ENCODE results near the gene SLC9A3.
"Not testable (repeated sequence)": the region's sequence is repeated elsewhere in the genome, so short reads cannot be mapped to it uniquely, and the experiment has no call there.

SLC9A3 gene

GRCh38 chr5:524234-524972 is at the start of gene SLC9A3:
TSS of gene SLC9A3 (minus strand) at chr5:524449.
- no peak for DNase-seq (ENCODE audit: low read depth)

- DNase-seq (ENCODE audit: low read depth), result no peak
Measured at GRCh38 chr5:573976-574375, 49.7 kb upstream of the SLC9A3 start.

- no peak for DNase-seq (ENCODE audit: low read depth)
Measured at GRCh38 chr5:573206-573605, 49.0 kb upstream of the SLC9A3 start.

- no peak for DNase-seq (ENCODE audit: low read depth)
Measured at GRCh38 chr5:572398-573019, 48.3 kb upstream of the SLC9A3 start.

- no peak for DNase-seq (ENCODE audit: low read depth)
Measured at GRCh38 chr5:571791-572190, 47.5 kb upstream of the SLC9A3 start.

GRCh38 chr5:570886-571285 is 46.6 kb upstream of the SLC9A3 start:
- DNase-seq (ENCODE audit: low read depth), result no peak

- DNase-seq (ENCODE audit: low read depth), result no peak
Measured at GRCh38 chr5:570446-570845, 46.2 kb upstream of the SLC9A3 start.

- no peak for DNase-seq (ENCODE audit: low read depth)
Measured at GRCh38 chr5:569868-570361, 45.7 kb upstream of the SLC9A3 start.

GRCh38 chr5:569358-569867 is 45.2 kb upstream of the SLC9A3 start:
- no peak for DNase-seq (ENCODE audit: low read depth)

- no peak for DNase-seq (ENCODE audit: low read depth)
Measured at GRCh38 chr5:568809-569208, 44.6 kb upstream of the SLC9A3 start.

GRCh38 chr5:568061-568781 is 44.0 kb upstream of the SLC9A3 start:
- DNase-seq (ENCODE audit: low read depth), result no peak

- no peak for DNase-seq (ENCODE audit: low read depth)
Measured at GRCh38 chr5:567664-568060, 43.4 kb upstream of the SLC9A3 start.

GRCh38 chr5:566636-567309 is 42.5 kb upstream of the SLC9A3 start:
- DNase-seq (ENCODE audit: low read depth), result no peak

- DNase-seq (ENCODE audit: low read depth), result peak; percentile 14
Measured at GRCh38 chr5:565782-566440, 41.7 kb upstream of the SLC9A3 start.

GRCh38 chr5:561408-561807 is 37.2 kb upstream of the SLC9A3 start:
- no peak for DNase-seq (ENCODE audit: low read depth)

- DNase-seq (ENCODE audit: low read depth), result no peak
Measured at GRCh38 chr5:560792-561166, 36.5 kb upstream of the SLC9A3 start.

- DNase-seq (ENCODE audit: low read depth), result no peak
Measured at GRCh38 chr5:558871-559503, 34.7 kb upstream of the SLC9A3 start.

GRCh38 chr5:558326-558725 is 34.1 kb upstream of the SLC9A3 start:
- DNase-seq (ENCODE audit: low read depth), result no peak

- DNase-seq (ENCODE audit: low read depth), result not testable (repeated sequence)
Measured at GRCh38 chr5:557917-558316, 33.7 kb upstream of the SLC9A3 start.

GRCh38 chr5:556909-557441 is 32.7 kb upstream of the SLC9A3 start:
- no peak for DNase-seq (ENCODE audit: low read depth)

- DNase-seq (ENCODE audit: low read depth), result no peak
Measured at GRCh38 chr5:555058-555623, 30.9 kb upstream of the SLC9A3 start.

Measured in fibroblast of gingiva (primary cell).